ENCODE measurements around the gene CA14.
A peak's percentile ranks its signal among the peaks of the same experiment; 100 is the strongest.
"Not testable (repeated sequence)": the region's sequence is repeated elsewhere in the genome, so short reads cannot be mapped to it uniquely, and the experiment has no call there.

Gene CA14

DNA sequence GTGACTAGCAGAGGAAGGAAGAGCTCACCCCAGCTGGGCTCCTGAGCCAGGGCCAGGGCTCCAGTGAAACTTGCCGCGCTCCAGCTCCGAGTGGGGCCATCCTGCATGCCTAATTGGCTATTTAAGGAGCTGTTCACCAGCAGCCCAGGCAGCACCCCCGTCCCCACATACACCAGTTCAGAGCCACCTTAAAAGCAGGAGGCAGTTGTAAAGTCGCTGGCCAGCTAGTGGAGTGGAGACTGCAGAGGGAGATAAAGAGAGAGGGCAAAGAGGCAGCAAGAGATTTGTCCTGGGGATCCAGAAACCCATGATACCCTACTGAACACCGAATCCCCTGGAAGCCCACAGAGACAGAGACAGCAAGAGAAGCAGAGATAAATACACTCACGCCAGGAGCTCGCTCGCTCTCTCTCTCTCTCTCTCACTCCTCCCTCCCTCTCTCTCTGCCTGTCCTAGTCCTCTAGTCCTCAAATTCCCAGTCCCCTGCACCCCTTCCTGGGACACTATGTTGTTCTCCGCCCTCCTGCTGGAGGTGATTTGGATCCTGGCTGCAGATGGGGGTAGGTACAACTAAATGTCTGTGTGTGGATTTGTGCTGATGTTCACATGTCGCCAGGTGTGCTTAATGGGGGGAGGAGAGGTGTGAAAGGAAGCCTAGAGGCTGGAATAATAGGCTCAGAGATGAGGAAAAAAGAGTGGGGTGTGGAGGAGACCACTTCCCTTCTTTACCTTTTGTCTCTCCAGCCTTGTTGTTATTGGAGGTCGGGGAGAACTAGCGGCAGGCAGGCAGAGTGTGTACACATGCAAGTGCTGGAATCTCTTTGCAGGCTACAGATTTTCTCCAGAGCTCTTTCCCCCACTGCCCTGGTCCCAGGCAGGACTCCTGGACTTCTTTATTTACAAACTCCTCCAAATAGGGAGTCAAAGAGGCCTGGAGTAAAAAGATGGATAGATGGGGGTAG lies at the start of gene CA14:
TSS of gene CA14 (plus strand) at position 151 of the 962 bp plus-strand sequence. CDS start at position 506, 355 bp downstream.
- Mint-ChIP-seq H3K27ac (no peak within 1 kb of the TSS), H3K4me1 (ENCODE audit: low read depth) (peaks cover 15% of the 10 kb centered on the region), H3K9me3 (ENCODE audit: low read depth) (no peaks in the 10 kb centered on the region), H3K36me3 (no peaks in the 10 kb centered on the region), H3K4me3 (no peak within 1 kb of the TSS), H3K27me3 (peaks cover 9% of the 10 kb centered on the region)

GRCh38 chr1:150208460-150208859 lies 49.1 kb upstream of the CA14 start:
- H3K27ac Mint-ChIP-seq; H3K9me3 Mint-ChIP-seq (ENCODE audit: low read depth); H3K36me3 Mint-ChIP-seq; H3K4me3 Mint-ChIP-seq; H3K27me3 Mint-ChIP-seq; H3K4me1 Mint-ChIP-seq (ENCODE audit: low read depth): not testable (repeated sequence)

DNA sequence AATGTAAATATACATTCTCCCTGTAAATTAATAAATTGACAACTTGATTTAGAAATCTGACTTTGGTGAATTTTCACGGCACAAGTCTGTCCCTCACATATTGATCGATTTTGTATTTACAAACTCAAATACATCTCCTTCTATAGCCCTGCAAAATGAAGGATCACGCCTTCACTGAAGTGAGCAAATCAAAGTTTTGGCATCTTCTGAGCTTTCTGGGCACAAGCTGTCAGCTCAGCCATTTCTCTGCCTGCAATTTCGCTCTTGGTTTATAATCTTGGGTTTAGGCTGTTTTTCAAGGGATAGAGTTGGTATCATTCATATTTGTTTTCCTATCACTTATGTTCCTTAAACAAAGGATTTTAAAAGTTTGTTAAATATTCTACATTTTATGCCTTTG lies 47.5 kb upstream of the CA14 start:
- Mint-ChIP-seq H3K27me3 (no peaks in the 10 kb centered on the region), H3K4me3 (no peak overlapping the region), H3K36me3 (no peaks in the 10 kb centered on the region), H3K9me3 (ENCODE audit: low read depth) (no peaks in the 10 kb centered on the region), H3K4me1 (ENCODE audit: low read depth) (peaks cover 18% of the 10 kb centered on the region), H3K27ac (no peak overlapping the region)

DNA sequence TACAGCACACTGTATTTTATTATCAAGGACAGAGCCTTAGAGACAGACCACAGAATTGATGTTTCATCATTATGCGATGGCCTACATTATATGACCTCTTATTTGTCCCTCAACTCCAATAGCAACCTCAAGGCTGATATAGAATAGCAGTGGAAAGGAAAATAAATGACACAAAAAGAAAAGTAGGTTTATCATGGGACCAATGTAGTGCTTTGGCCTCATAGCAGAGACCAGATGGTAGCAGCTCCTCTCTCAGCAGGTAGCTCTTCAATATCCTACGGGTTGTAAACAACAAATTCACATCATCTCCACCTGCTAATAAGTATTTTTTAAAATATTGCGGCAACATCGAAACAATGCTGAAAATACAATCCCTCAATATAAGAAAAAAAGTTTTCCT lies 46.9 kb upstream of the CA14 start:
- Mint-ChIP-seq H3K27ac (no peak overlapping the region), H3K4me3 (no peak overlapping the region), H3K9me3 (ENCODE audit: low read depth) (no peaks in the 10 kb centered on the region), H3K27me3 (no peaks in the 10 kb centered on the region), H3K36me3 (no peaks in the 10 kb centered on the region), H3K4me1 (ENCODE audit: low read depth) (peaks cover 18% of the 10 kb centered on the region)

DNA sequence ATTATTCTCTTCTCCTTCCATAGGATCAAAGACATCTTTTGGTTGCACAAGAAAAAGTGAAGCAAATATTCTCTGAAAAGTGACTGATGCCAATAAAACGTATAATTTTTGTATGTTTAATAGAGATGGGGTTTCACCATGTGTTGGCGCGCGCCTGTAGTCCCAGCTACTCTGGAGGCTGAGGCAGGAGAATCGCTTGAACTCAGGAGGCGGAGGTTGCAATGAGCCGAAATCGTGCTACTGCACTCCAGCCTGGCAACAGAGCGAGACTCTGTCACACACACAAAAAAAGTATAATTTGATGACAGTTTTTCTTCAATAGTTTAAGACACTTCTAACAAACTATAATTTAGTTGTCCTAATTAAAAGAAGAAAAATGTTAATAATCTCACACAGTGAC lies 45.5 kb upstream of the CA14 start:
- no peaks in the 10 kb centered on the region for H3K27me3 Mint-ChIP-seq
- peaks cover 18% of the 10 kb centered on the region for H3K4me1 Mint-ChIP-seq (ENCODE audit: low read depth)
- H3K4me3 Mint-ChIP-seq = no peak overlapping the region
- no peaks in the 10 kb centered on the region for H3K36me3 Mint-ChIP-seq
- H3K27ac Mint-ChIP-seq = no peak overlapping the region
- H3K9me3 Mint-ChIP-seq (ENCODE audit: low read depth) = no peaks in the 10 kb centered on the region

GRCh38 chr1:150213170-150214098 lies 44.1 kb upstream of the CA14 start:
- Mint-ChIP-seq H3K27me3 (no peaks in the 10 kb centered on the region), H3K36me3 (no peaks in the 10 kb centered on the region), H3K4me1 (ENCODE audit: low read depth) (peaks cover 18% of the 10 kb centered on the region), H3K4me3 (peak overlapping the region; percentile 90), H3K9me3 (ENCODE audit: low read depth) (no peaks in the 10 kb centered on the region), H3K27ac (peak overlapping the region; percentile 91)

DNA sequence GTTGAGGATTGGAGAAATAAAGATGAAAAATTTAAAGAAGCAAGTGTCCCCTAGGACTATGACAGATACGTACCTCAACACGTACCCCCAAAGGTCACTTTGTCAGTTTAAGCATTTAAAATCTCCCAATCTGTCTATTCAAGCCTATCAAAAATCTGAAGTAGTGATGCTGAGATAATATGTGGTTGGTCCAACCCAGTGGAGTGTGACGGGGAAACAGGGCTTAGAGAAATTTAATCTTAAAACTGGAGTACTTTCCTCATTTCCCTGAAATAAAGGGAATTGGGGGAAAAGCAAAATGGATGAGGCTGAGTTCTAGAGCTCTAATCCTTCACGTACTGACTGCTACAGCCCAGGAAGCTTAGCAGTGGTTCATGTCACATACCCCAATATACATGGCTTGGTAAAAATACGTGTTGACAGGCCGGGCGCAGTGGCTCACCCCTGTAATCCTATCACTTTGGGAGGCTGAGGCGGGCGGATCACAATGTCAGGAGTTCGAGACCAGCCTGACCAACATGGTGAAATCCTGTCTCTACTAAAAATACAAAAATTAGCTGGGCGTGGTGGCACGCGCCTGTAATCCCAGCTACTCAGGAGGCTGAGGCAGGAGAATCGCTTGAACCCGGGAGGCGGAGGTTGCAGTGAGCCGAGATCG lies 43.3 kb upstream of the CA14 start:
- H3K27me3 Mint-ChIP-seq; H3K36me3 Mint-ChIP-seq; H3K9me3 Mint-ChIP-seq (ENCODE audit: low read depth): not testable (repeated sequence)
- Mint-ChIP-seq H3K27ac (peak overlapping the region; percentile 91), H3K4me3 (peak overlapping the region; percentile 90), H3K4me1 (ENCODE audit: low read depth) (peaks cover 18% of the 10 kb centered on the region)

DNA sequence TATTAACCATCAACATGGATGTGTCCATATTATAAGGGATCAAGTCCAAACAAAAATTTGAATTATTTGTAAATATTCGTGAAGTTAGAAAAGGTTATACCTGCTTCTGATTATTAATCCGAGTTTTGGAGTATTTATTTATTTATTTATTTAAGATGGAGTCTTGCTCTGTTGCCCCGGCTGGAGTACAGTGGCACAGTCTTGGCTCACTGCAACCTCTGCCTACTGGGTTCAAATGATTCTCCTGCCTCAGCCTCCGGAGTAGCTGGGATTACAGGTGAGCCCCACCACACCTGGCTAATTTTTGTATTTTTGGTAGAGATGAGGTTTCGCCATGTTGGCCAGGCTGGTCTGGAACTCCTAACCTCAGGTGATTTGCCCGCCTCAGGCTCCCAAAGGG lies 41.7 kb upstream of the CA14 start:
- peaks cover 18% of the 10 kb centered on the region for H3K4me1 Mint-ChIP-seq (ENCODE audit: low read depth)
- not testable (repeated sequence) for H3K36me3 Mint-ChIP-seq; H3K27me3 Mint-ChIP-seq; H3K4me3 Mint-ChIP-seq; H3K9me3 Mint-ChIP-seq (ENCODE audit: low read depth); H3K27ac Mint-ChIP-seq

- Mint-ChIP-seq H3K27me3 (no peaks in the 10 kb centered on the region), H3K4me3 (no peak overlapping the region), H3K36me3 (peaks cover 7% of the 10 kb centered on the region), H3K4me1 (ENCODE audit: low read depth) (no peaks in the 10 kb centered on the region), H3K9me3 (ENCODE audit: low read depth) (no peaks in the 10 kb centered on the region), H3K27ac (no peak overlapping the region)
These were observed 36.0 kb upstream of the CA14 start for GRCh38 chr1:150221552-150221951.

DNA sequence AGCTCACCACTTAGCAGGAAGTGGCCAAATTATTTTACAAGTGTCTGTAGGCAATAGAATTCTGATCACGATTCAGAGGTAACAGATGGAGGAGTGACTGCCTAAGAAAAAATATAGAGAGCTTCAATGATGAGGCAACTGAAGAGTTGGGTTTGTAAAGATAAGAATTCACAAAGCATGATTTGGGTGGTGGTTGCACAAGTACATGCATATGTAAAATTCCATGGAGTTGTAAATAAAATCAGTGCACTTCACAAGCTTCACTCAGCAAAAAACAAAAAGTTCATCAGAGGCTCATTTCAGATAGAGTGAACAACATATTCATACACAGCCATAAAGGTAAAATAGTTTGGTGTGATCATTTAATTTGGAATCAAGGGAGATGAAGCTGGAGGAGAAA lies 32.6 kb upstream of the CA14 start:
- no peak overlapping the region for H3K4me3 Mint-ChIP-seq
- no peak overlapping the region for H3K27ac Mint-ChIP-seq

DNA sequence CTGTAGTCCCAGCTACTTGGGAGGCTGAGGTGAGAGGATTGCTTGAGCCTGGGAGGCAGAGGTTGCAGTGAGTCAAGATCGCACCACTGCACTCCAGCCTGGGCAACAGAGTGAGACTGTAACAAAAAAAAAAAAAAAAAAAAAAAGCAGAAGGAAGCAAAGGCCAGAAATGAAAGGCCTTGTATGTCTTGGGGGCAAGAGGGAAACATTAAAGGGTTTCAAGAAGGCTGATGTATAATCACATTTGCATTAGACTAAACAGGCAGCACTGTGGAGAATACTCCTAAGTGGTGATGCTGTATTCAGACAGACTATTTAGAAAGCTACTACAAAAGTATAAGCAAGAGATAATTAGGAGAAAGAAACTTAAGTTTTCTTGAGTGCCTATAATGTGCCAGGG lies 32.0 kb upstream of the CA14 start:
- no peaks in the 10 kb centered on the region for H3K9me3 Mint-ChIP-seq (ENCODE audit: low read depth)
- no peak overlapping the region for H3K4me3 Mint-ChIP-seq
- no peak overlapping the region for H3K27ac Mint-ChIP-seq
- H3K36me3 Mint-ChIP-seq = peaks cover 9% of the 10 kb centered on the region
- no peaks in the 10 kb centered on the region for H3K4me1 Mint-ChIP-seq (ENCODE audit: low read depth)
- no peaks in the 10 kb centered on the region for H3K27me3 Mint-ChIP-seq

More for the DNA sequence above, 32.6 kb upstream of the CA14 start:
- Mint-ChIP-seq H3K36me3 (peaks cover 9% of the 10 kb centered on the region), H3K27me3 (no peaks in the 10 kb centered on the region), H3K4me1 (ENCODE audit: low read depth) (no peaks in the 10 kb centered on the region), H3K9me3 (ENCODE audit: low read depth) (no peaks in the 10 kb centered on the region)

DNA sequence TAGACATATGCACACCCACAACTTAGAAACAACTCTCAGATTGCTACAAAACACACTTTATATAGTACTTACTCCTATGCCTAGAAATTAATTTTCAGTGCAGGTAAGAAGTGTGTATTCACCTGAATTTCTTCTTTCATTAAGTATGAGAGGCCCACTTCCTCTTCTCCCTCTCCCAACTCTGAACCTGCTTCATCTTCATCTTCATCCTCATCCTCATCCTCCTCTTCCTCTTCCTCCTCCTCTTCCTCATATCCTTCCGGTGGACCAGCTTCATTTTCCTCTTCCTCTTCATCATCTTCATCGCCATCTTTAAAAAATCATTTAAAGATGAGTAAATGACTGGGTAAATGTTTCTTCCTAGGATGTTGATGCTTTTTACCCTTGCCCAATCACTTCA lies 31.1 kb upstream of the CA14 start:
- peaks cover 11% of the 10 kb centered on the region for H3K36me3 Mint-ChIP-seq
- no peaks in the 10 kb centered on the region for H3K9me3 Mint-ChIP-seq (ENCODE audit: low read depth)
- H3K4me1 Mint-ChIP-seq (ENCODE audit: low read depth) = no peaks in the 10 kb centered on the region
- no peak overlapping the region for H3K27ac Mint-ChIP-seq
- H3K4me3 Mint-ChIP-seq = no peak overlapping the region
- no peaks in the 10 kb centered on the region for H3K27me3 Mint-ChIP-seq

GRCh38 chr1:150227228-150227627 lies 30.3 kb upstream of the CA14 start:
- Mint-ChIP-seq H3K4me3 (no peak overlapping the region), H3K27me3 (no peaks in the 10 kb centered on the region), H3K36me3 (peaks cover 11% of the 10 kb centered on the region), H3K9me3 (ENCODE audit: low read depth) (no peaks in the 10 kb centered on the region), H3K4me1 (ENCODE audit: low read depth) (no peaks in the 10 kb centered on the region), H3K27ac (peak overlapping the region; percentile 50)

- not testable (repeated sequence) for H3K27ac Mint-ChIP-seq; H3K4me3 Mint-ChIP-seq; H3K27me3 Mint-ChIP-seq; H3K9me3 Mint-ChIP-seq (ENCODE audit: low read depth); H3K4me1 Mint-ChIP-seq (ENCODE audit: low read depth)
- H3K36me3 Mint-ChIP-seq = peaks cover 11% of the 10 kb centered on the region
These were observed 29.3 kb upstream of the CA14 start for GRCh38 chr1:150228246-150228645.

GRCh38 chr1:150232921-150233320 lies 24.7 kb upstream of the CA14 start:
- H3K27ac Mint-ChIP-seq; H3K9me3 Mint-ChIP-seq (ENCODE audit: low read depth); H3K4me3 Mint-ChIP-seq; H3K27me3 Mint-ChIP-seq; H3K36me3 Mint-ChIP-seq: not testable (repeated sequence)
- H3K4me1 Mint-ChIP-seq (ENCODE audit: low read depth) = peaks cover 15% of the 10 kb centered on the region

Measured in activated naive CD8-positive, alpha-beta T cell (primary cell).